ENCODE data around the gene MTHFR. TPM values are rescaled to one million over a fixed set of nuclear protein-coding genes. Genes with fewer than 3 reads are reported as not detected.

The MTHFR gene
- total RNA-seq, 1 experiment from 2014 or later = 18.2 TPM

DNA sequence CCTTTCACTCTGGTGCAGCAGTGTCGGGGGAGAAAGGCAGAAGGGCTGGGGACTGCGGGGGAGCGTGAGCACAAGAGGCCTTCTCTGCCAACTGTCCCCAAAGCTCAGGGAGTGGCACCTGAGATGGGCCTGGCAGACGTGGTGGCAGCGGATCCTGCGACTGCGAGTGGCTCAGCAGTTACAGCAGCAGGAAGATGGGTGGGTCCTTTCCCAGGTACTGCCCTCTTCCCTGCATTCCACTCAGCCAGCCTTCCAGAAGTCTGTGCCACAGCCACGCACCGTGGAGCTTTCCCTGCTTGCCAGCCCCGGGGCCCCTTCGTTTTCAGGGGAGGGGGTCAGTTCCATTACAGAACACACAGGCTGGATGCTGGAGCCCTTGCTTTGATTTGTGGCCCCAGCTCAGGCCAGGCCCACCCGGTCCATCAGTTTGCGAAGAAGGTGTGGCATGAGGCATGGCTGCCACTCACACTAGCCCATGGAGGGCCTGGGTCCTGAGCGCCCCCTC, 17.2 kb downstream of the MTHFR start:
- Histone ChIP-seq H4K91ac (ENCODE audit: insufficient read length, low read depth, low read length) (no peak overlapping the region), H3K27ac (ENCODE audit: insufficient read length, low read depth, low read length) (no peak overlapping the region), H3K79me1 (ENCODE audit: insufficient read depth, low read depth, low read length, poor library complexity, severe bottlenecking) (no peaks in the 10 kb centered on the region), H3K23me2 (ENCODE audit: insufficient read length, low read depth, low read length, poor library complexity, severe bottlenecking) (no peaks in the 10 kb centered on the region), H3K9ac (ENCODE audit: extremely low read depth, insufficient read length, low read length) (no peak overlapping the region), H2BK120ac (ENCODE audit: low read depth, low read length, poor library complexity, severe bottlenecking) (no peak overlapping the region), H3K79me2 (ENCODE audit: insufficient read depth, low read length) (no peaks in the 10 kb centered on the region), H3K14ac (ENCODE audit: insufficient read depth, low read length) (no peak overlapping the region), H2BK12ac (ENCODE audit: insufficient read length, low read depth, low read length) (no peak overlapping the region), H3K4me2 (ENCODE audit: insufficient read depth, insufficient read length, low read length) (no peak overlapping the region), H2BK5ac (ENCODE audit: insufficient read length, low read length) (no peak overlapping the region), H2AK5ac (ENCODE audit: insufficient read length, low read length) (no peak overlapping the region), H4K5ac (ENCODE audit: insufficient read length, low read depth, low read length) (no peak overlapping the region), H3T11ph (ENCODE audit: low read length) (no peak overlapping the region), H3K18ac (ENCODE audit: insufficient read length, low read depth, low read length) (no peak overlapping the region), H3K23ac (ENCODE audit: insufficient read length, low read depth, low read length) (no peak overlapping the region), H3K56ac (ENCODE audit: insufficient read length, low read depth, low read length) (no peak overlapping the region), H2AFZ (ENCODE audit: low read length) (no peak overlapping the region), H3K9me3 (ENCODE audit: control insufficient read depth, low read depth, low read length) (no peaks in the 10 kb centered on the region), H4K20me1 (ENCODE audit: control insufficient read depth, insufficient read depth, insufficient read length) (no peaks in the 10 kb centered on the region), H4K8ac (replicated peaks; ENCODE audit: insufficient read length, low read depth, low read length) (no peak overlapping the region), H2BK15ac (ENCODE audit: low read depth, low read length) (no peak overlapping the region), H3K27me3 (ENCODE audit: insufficient read depth, low read length) (no peaks in the 10 kb centered on the region), H3K4me1 (ENCODE audit: insufficient read depth, low read length) (peaks cover 6% of the 10 kb centered on the region; the same call in 1 of the 2 replicates), H2BK20ac (ENCODE audit: low read depth, low read length, poor library complexity, severe bottlenecking) (no peak overlapping the region), H3K4ac (ENCODE audit: low read depth, low read length) (no peak overlapping the region)
- Mint-ChIP-seq H3K4me1 (peaks cover 25 to 34% of the 10 kb centered on the region in 2 experiments), H3K9me3 (no peaks in the 10 kb centered on the region), H3K27me3 (ENCODE audit: low read depth) (peaks cover 1% of the 10 kb centered on the region; the same call in 1 of the 2 replicates), H3K36me3 (ENCODE audit: insufficient read depth in 1 of 3, low read depth in 3 of 3) (peaks cover 3 to 24% (median 17%) of the 10 kb centered on the region in 3 experiments; a peak in 5 of 7 replicates), H3K27ac (no peak overlapping the region), H3K4me3 (no peak overlapping the region)
- TF ChIP-seq CTCF (conservative IDR thresholded peaks at IDR 0.05) = no peak
- WGBS (ENCODE audit: extremely low coverage, insufficient read length, low lambda C conversion rate) = no CpG with 5 or more reads among the region's 14 CpGs
- no peak for DNase-seq
